CD4-positive, alpha-beta T cell treated with Interleukin-15 for 1 hour (primary cell): ENCODE results near the gene KCNC1.

ENCODE experiments used
- DNase-seq: peaks from one replicate; pipeline ENCODE4 v3.0.0-alpha.2; 2020

The KCNC1 gene

GRCh38 chr11:17738151-17738973, 3.8 kb downstream of the KCNC1 start:
- no peak for DNase-seq

DNA sequence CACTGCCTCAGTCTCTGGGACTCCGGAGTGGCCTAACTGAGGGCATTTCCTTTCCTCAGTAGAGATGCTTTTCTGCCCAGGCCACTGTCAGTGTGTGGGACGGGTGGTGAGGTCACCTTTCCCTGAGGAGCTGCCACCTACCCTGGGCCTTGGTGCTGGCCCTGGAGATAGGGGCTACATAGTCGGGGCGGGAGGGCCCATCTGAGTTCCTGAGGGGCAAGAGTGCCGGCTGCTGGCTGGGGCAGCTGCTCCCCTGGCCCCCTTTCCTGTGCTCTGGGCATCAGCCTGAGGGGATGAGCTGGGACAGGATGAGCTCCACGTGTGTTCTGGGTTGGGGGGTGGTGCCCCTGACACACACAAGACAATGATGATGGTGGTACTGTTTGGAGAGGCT, 5.4 kb downstream of the KCNC1 start:
- no peak for DNase-seq

DNA sequence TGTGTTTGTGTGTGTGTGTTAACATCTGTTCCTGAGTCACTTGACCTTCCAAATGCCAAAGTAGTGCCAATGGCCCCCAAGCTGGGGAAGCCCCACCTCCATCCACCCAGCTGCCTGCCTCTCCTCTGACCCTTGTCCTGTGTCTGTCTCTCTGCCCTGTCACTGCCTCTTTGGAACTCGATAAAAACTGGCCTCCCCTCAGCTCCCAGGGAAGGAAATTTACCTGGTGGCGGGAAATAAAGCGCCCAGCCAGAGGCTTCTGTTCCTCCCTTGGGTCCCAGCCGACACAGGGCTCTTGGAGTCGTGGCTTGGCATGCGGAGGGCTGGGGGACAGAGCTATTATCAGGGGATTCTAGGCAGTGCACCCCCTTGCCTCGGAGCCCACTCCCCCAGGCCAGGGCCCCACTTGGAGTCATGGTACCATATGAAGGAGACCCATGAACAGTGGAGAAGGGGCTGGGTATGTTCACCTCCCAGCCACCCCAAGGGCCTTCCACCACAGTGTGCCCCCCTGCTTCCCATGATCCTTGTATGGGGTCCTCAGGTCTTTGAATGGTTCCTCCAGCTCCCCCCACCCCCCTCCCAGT, 6.2 kb downstream of the KCNC1 start:
- no peak for DNase-seq

DNA sequence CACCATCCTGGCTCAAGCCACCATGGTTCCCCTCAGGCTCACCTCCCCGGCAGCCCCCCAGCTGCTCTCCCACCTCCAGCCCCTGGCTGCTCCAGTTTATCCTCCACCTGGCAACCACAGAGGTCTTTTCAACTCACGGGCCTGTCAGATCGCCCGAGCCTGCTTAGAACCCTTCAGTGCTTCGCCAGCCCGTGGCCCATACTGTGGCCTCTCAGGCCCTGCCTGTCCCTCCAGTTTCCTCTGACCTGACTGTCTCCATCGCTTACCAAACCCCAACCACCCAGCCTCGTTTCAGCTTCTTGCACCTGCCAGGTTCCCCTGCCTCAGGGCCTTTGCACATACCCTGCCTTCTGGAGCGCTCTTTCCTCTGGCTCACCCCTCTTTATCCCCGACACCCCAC, 6.9 kb downstream of the KCNC1 start:
- DNase-seq, result no peak

- no peak for DNase-seq
These were observed 7.4 kb downstream of the KCNC1 start for GRCh38 chr11:17742019-17742418.

DNA sequence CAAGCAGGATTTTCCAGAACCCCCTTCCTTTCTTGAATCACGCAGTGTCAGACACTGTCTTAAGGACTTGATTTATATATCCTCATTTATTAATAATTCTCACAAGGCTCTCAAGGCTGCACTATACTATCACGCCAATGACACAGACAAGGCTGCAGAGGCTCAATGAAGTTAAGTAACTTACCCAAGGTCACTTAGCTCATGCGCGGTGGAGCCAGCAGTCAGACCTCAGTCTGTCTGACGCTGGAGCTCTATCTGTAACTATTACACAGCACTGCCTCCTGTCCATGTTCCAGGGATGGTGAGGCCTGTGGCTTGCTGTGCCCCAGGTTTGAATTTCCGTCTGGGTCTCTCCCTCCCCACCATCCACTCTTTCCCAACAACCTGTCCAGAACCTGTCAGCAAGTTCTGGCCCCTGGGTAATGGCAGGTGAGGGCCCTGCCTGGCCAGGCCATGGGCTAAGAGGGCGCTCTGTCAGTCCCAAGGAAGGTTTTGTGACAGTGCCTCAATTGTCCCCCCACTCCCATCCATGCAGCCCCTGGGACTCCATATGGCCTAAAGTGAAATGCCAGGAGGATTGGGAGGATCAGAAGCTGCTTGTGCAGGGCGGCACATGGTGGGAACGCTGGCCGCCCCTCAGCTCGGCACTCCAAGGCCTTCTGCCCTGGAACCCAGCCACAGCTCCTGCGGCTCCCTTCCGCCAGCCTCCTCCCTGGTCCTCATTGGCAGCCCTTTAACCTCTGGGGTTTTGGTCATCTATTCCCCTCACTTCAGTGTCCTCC, 8.6 kb downstream of the KCNC1 start:
- DNase-seq, result no peak

DNA sequence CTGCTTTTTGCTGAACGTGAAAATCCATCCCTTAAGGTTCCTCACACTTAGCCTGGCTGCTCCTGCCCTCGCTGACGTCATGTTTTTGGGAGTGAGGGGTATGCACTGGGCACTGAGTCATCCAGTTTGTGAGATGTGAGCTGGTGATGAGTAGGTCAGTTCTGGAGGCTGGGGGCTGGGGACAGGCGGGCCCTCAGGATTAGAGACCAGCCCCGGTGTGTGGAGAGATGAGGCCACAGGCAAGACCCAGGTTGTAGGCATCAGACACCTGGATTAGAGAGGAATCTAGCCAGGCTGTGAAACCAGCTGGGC, 9.2 kb downstream of the KCNC1 start:
- no peak for DNase-seq

- DNase-seq, result no peak
These were observed 9.8 kb downstream of the KCNC1 start for GRCh38 chr11:17744151-17744940.

- DNase-seq, result no peak
These were observed 10.6 kb downstream of the KCNC1 start for GRCh38 chr11:17745023-17745772.

- DNase-seq, result no peak
These were observed 11.5 kb downstream of the KCNC1 start for GRCh38 chr11:17746096-17746495.

- no peak for DNase-seq
These were observed 12.8 kb downstream of the KCNC1 start for GRCh38 chr11:17747131-17747955.

GRCh38 chr11:17748044-17748443, 13.5 kb downstream of the KCNC1 start:
- DNase-seq, result no peak

GRCh38 chr11:17748761-17749721, 14.5 kb downstream of the KCNC1 start:
- DNase-seq, result no peak

DNA sequence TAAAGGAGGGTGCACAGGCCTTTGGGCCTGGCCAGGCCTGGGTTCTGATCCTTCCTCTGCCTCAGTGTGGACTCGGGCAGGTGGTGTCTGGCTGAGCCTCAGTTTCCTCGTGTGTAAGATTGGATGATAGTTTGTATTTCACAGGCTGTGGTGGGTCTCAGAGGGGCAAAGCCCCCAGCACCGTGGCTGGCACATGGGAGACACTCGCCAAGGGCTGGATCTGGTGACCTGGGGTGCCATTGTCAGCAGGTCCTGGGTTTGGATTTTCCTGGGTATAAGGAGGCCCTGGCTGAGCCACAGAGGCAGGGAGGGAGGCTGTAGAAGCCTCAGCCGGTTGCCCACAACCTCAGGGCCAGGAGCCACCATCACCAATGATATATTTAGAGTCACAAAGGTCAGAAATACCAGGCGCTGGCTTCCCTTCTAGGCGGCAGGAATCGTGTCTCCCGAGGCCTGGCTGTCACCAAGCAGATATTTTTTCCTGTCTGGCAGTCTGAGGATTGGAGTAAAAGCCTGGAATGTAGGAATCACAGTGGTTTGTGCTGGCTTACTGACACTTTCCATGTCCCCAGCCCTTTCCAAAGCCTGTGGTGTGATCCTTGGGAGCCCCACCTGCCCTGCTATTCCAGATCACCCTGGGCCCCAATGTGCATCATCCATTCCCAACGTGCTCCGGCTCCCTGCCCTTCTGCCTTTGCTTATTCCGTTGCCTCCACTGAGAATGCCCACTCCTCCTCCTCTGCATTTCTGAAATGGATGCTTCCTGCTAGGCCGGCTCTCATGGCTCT, 15.6 kb downstream of the KCNC1 start:
- DNase-seq, result no peak

DNA sequence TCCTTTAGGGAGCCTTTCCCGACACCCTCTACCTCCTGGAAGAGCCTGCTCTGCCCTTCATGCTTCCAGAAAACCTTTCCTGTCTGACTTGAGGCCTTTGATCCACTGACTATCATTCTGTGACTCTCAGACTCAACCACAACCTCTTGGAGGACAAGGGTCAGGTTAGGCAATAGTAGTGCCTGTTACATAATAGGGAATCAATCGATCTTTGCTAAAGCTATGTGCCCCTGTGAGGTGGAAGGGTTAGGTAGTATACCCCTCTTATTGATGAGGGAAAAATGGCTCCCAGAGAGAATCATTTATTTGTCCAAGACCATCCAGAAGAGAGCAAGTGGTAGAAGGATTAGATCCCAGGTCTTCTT, 16.2 kb downstream of the KCNC1 start:
- no peak for DNase-seq

DNA sequence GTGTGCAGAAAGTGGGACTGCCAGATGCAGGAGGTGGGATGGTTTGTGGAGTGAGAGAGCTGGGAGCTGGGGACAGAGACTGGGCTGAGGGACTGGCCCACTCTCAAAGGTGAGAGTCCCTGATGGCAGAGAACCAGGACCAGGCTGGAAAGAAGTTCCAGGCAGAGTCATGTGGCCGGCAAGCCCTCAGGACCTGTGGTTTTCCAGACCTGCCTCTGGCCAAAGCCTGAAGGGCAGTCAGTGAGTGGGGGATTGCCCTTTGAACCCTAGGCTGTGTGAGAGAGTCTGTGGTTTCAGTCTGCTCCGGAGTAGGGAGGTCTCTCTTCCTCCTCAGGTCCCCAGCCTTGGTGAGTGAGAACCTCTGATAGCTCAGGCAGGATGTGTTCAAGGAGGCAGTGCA, 17.0 kb downstream of the KCNC1 start:
- DNase-seq, result no peak

- DNase-seq, result no peak
These were observed 17.6 kb downstream of the KCNC1 start for GRCh38 chr11:17752144-17752543.

GRCh38 chr11:17753153-17753552, 18.6 kb downstream of the KCNC1 start:
- no peak for DNase-seq

DNA sequence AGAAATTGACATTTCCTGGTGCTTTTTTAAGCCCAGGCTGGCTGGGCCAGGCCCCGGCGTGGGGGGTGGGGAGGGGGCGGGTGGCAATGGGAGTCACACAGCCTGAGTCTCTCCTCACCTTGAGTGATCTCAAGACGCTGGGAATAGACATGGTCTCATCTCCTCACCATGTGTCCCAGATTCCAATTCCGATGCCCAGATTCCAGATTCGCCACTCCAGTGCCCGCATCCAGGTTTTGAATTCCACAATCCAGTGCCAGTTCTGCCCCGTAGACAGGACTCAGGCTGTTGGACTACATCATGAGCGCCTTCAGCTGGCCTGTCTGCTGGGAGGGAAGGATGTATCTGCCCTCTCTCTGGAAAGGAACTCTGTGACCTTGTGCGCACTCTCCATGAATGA, 19.1 kb downstream of the KCNC1 start:
- no peak for DNase-seq

GRCh38 chr11:17755891-17756290, 21.3 kb downstream of the KCNC1 start:
- DNase-seq, result no peak
